GM12878 (cell line): ENCODE data around the gene DIPK2A. TPM values are rescaled to one million over a fixed set of nuclear protein-coding genes. Genes with fewer than 3 reads are reported as not detected.

Source experiments
- ATAC-seq: fragments of 200-7000 bp; cut with Tn5 transposase; 3 replicates; pipeline ENCODE4 v1.9.1; 2020; ENCODE audit warnings: mild to moderate bottlenecking, moderate library complexity
- BruUV-seq: library from RNA; stranded (reverse); fragments of 400-500 nt; replicated peaks from 2 replicates; lab custom pipeline; 2021; lab: Mats Ljungman, UMichigan
- CTCF ChIA-PET: fragments of 300-600 bp; sonication (Branson Sonifier 250); formaldehyde crosslinking; extraction: SDS; loops from one replicate; lab custom pipeline; 2021; ENCODE audit warnings: inconsistent platforms; lab: Yijun Ruan, JAX
- POLR2A ChIA-PET: fragments of 350-600 bp; formaldehyde crosslinking; extraction: SDS; loops from one replicate; lab custom pipeline; 2021; ENCODE audit warnings: inconsistent platforms; lab: Charles Lee
- RAD21 ChIA-PET: fragments of 300-600 bp; sonication (Branson Sonifier 250); formaldehyde crosslinking; loops from one replicate; lab custom pipeline; 2023; ENCODE audit warnings: antibody characterized with exemption; ENCODE audit not compliant: unreplicated experiment; lab: Charles Lee
- SMC1A ChIA-PET: fragments of 300-600 bp; sonication (Branson Sonifier 250); formaldehyde crosslinking; loops from one replicate; lab custom pipeline; 2023; ENCODE audit not compliant: unreplicated experiment, uncharacterized antibody; lab: Charles Lee
- DNase-seq: peaks from one replicate; pipeline ENCODE4 v3.0.0-alpha.2; 2011; ENCODE audit warnings: low read depth, low spot score
- FAIRE-seq: peaks from 3 replicates; lab custom pipeline; 2011; peaks lifted over from hg19 to GRCh38; lab: Jason Lieb, UNC
- H2AFZ ChIP-seq: 2 replicates; pipeline ENCODE4 v1.6.0; 2011; ENCODE audit warnings: low read depth, low read length, control low read depth; ENCODE audit not compliant: control insufficient read depth
- H3K27ac ChIP-seq: 2 replicates; pipeline ENCODE4 v1.5.1; 2011; ENCODE audit warnings: control low read depth; ENCODE audit not compliant: control insufficient read depth, insufficient read depth
- H3K27me3 ChIP-seq, 2 experiments: replicated peaks in 1 of 2; 2 replicates each; pipeline versions ENCODE4 v1.6.0 to v1.6.1; 2011; ENCODE audit warnings: low read length in 1 of 2; ENCODE audit not compliant: control insufficient read depth in 2 of 2, insufficient read depth in 2 of 2
- H3K36me3 ChIP-seq, 2 experiments: 2 replicates each; pipeline ENCODE4 v1.5.1; 2011; ENCODE audit warnings: low read length in 1 of 2; ENCODE audit not compliant: control insufficient read depth in 2 of 2, insufficient read depth in 2 of 2
- H3K4me1 ChIP-seq: 2 replicates; pipeline ENCODE4 v1.6.1; 2011; ENCODE audit warnings: mild to moderate bottlenecking, low read length, moderate library complexity, mixed read lengths; ENCODE audit not compliant: control insufficient read depth, insufficient read depth
- H3K4me2 ChIP-seq: 2 replicates; pipeline ENCODE4 v1.6.0; 2011; ENCODE audit warnings: control low read depth; ENCODE audit not compliant: control insufficient read depth, insufficient read depth
- H3K4me3 ChIP-seq: fragments of 200-600 bp; sonication (generic); 2 replicates; pipeline ENCODE4 v1.5.1; 2016
- H3K79me2 ChIP-seq: 2 replicates; pipeline ENCODE4 v1.6.0; 2011; ENCODE audit warnings: low read length; ENCODE audit not compliant: control insufficient read depth, insufficient read depth
- H3K9ac ChIP-seq: 2 replicates; pipeline ENCODE4 v1.8.0; 2011; ENCODE audit warnings: low read length, control low read depth, mixed read lengths; ENCODE audit not compliant: control insufficient read depth, insufficient read depth
- H3K9me3 ChIP-seq: replicated peaks from 3 replicates; pipeline ENCODE4 v1.5.1; 2011; ENCODE audit warnings: mild to moderate bottlenecking, low read length; ENCODE audit not compliant: control insufficient read depth, insufficient read depth
- H4K20me1 ChIP-seq: 2 replicates; pipeline ENCODE4 v1.6.0; 2011; ENCODE audit not compliant: control insufficient read depth, insufficient read depth
- ESRRA ChIP-seq: IDR thresholded peaks from 2 replicates; pipeline ENCODE4 v1.6.1; 2012; ENCODE audit warnings: mild to moderate bottlenecking, low read length, improper control_type of control experiment
- GATAD2B ChIP-seq: fragments of 450-650 bp; conservative IDR thresholded peaks from 2 replicates; pipeline ENCODE4 v1.6.1; 2017; ENCODE audit warnings: low read depth, mild to moderate bottlenecking, moderate library complexity
- IRF4 ChIP-seq: IDR thresholded peaks from 2 replicates; pipeline ENCODE4 v1.6.1; 2011; ENCODE audit warnings: low read depth, low read length
- JUNB ChIP-seq: IDR thresholded peaks from 2 replicates; pipeline ENCODE4 v1.6.1; 2016; ENCODE audit warnings: antibody characterized with exemption, mild to moderate bottlenecking
- NR2C1 ChIP-seq: fragments of 450-650 bp; IDR thresholded peaks from 2 replicates; pipeline ENCODE4 v1.6.1; 2017; ENCODE audit warnings: antibody characterized with exemption, mild to moderate bottlenecking, moderate library complexity
- PML ChIP-seq: IDR thresholded peaks from 2 replicates; pipeline ENCODE4 v1.6.1; 2012; ENCODE audit warnings: low read length, inconsistent platforms
- POLR2AphosphoS5 ChIP-seq: IDR thresholded peaks from 2 replicates; pipeline ENCODE4 v1.6.1; 2011; ENCODE audit warnings: mild to moderate bottlenecking, low read length, inconsistent platforms
- TCF12 ChIP-seq: IDR thresholded peaks from 2 replicates; pipeline ENCODE4 v1.6.1; 2011; ENCODE audit warnings: low read depth, mild to moderate bottlenecking, low read length
- WGBS: methylation state at CpG from one replicate; pipeline ENCODE4 v1.1.6; 2016; ENCODE audit warnings: low lambda C conversion rate; ENCODE audit not compliant: insufficient replicate concordance, insufficient coverage; ENCODE audit errors: missing lambda C conversion rate; 5-methylcytosine and 5-hydroxymethylcytosine counted together
- in situ Hi-C: fragments of 300-500 bp; cut with MboI; formaldehyde crosslinking; loops from 9 replicates; pipeline ENCODE4 v1.14.3; 2018; ENCODE audit warnings: mixed read lengths
- intact Hi-C: fragments of 100-400 bp; cut with micrococcal nuclease; formaldehyde crosslinking; loops from one replicate; pipeline ENCODE4 v1.14.2; 2022; ENCODE audit not compliant: unreplicated experiment
- polyA plus RNA-seq, 11 experiments: library from polyadenylated mRNA; depleted of rRNA in 4 of 11; unstranded in 6 of 11; stranded (reverse) in 5 of 11; fragments of >200 nt; fragmentation: Nextera tagmentation in 4 of 11; fragmentation: Illumina TruSeq in 1 of 11; extraction: Ambion mirVana in 4 of 11; extraction: Trizol in 1 of 11; gene quantifications; 1 replicate in 1 of 11; 2 replicates in 10 of 11; pipeline versions ENCODE4 v1.2.1 to v1.2.3, GENCODE V29; 2011 to 2016; ENCODE audit warnings: inconsistent platforms in 2 of 11, missing spikeins in 2 of 11, low read depth in 1 of 11
- total RNA-seq, 4 experiments: library from RNA; depleted of rRNA in 3 of 4; stranded (reverse); fragments of >200 nt in 3 of 4; fragmentation: Illumina TruSeq in 1 of 4; extraction: Trizol in 1 of 4; gene quantifications; 2 replicates each; pipeline versions ENCODE4 v1.2.1 to v1.2.3, GENCODE V29; 2013 to 2021
- TF ChIP-seq, protein P1 (sequence below): fragments of 450-650 bp; formaldehyde crosslinking; IDR thresholded peaks from 2 replicates; pipeline ENCODE4 v1.4.0; 2022; ENCODE audit warnings: mild to moderate bottlenecking, moderate library complexity
- TF ChIP-seq, protein P2 (sequence below): IDR thresholded peaks from 2 replicates; pipeline ENCODE4 v1.6.1; 2011; ENCODE audit warnings: low read depth, mild to moderate bottlenecking, low read length, moderate library complexity, borderline replicate concordance; ENCODE audit errors: extremely low read depth
- TF ChIP-seq, protein P3 (sequence below): fragments of 450-650 bp; IDR thresholded peaks from 2 replicates; pipeline ENCODE4 v1.6.1; 2016; ENCODE audit warnings: mild to moderate bottlenecking
- TF ChIP-seq, protein P4 (sequence below), 3 experiments: IDR thresholded peaks in 2 of 3; conservative IDR thresholded peaks in 1 of 3; 2 replicates each; pipeline ENCODE4 v1.5.1; 2011; ENCODE audit warnings: low read depth in 3 of 3, low read length in 3 of 3, mild to moderate bottlenecking in 3 of 3, control low read depth in 2 of 3, moderate library complexity in 2 of 3, inconsistent platforms in 1 of 3, mixed read lengths in 1 of 3; ENCODE audit not compliant: control insufficient read depth in 2 of 3, insufficient read depth in 1 of 3; ENCODE audit errors: extremely low read depth in 1 of 3
- TF ChIP-seq, protein P5 (sequence below): fragments of 450-650 bp; formaldehyde crosslinking; IDR thresholded peaks from 2 replicates; pipeline ENCODE4 v1.5.0; 2022; ENCODE audit warnings: mild to moderate bottlenecking, missing genetic modification characterization

The DIPK2A gene
- total and polyA plus RNA-seq, 10 of the 15 experiments (the other 5 are each of a cell fraction or from before 2014, with no cell fraction given): 4.6 to 36.4 (median 15.0) TPM

DNA sequence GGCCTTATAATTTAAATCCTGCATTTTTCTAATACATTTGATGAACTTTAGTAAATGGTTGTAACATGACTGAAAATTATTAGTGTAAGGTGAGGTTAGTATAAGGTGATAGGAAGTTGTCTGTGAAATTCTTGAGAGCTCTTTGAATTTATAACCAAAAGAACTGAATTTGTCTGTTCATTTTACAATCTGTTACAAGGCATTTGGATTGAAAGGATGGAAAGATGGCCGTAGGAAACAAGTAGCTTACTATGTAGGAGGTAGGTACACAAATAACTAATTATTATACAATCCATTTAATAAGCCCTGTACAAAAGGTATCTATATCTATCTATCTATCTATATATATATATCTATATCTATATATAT lies 6.6 kb downstream of the DIPK2A start:
- H3K9me3 ChIP-seq: peaks cover 9% of the 10 kb centered on the region
- in situ Hi-C loops: loop anchor here (10.0 kb wide), 1 partner anchor 457 kb away; no protein-coding TSS in a partner anchor
- 0 out of 4 replicates have a peak, but pooled peaks cover 0 to 2% of the 10 kb centered on the region in 2 experiments for H3K36me3 ChIP-seq
- no peaks in the 10 kb centered on the region for H4K20me1 ChIP-seq
- H3K27ac ChIP-seq: peak overlapping the region; percentile 72
- intact Hi-C loops: loop anchor here (10.0 kb wide), 2 partner anchors 517 to 607 kb away; no protein-coding TSS in a partner anchor
- ATAC-seq (no peak), DNase-seq (no peak), FAIRE-seq (no peak)
- ChIA-PET SMC1A (interaction anchor here (0.7 to 5.4 kb wide), 2 partner anchors 53 to 189 kb away, joined by 3 to 53 read pairs; no protein-coding TSS in a partner anchor), CTCF (interaction anchor here (1.1 kb wide), 1 partner anchor 93 kb away, joined by 6 read pairs; no protein-coding TSS in a partner anchor), POLR2A (no interaction called here), RAD21 (interaction anchor here (1.1 to 1.9 kb wide), 2 partner anchors 51 to 53 kb away, joined by 4 read pairs; no protein-coding TSS in a partner anchor)
- H3K4me2 ChIP-seq: peak overlapping the region; percentile 86; the same call in 1 of the 2 replicates
- peaks cover 90% of the 10 kb centered on the region for H3K79me2 ChIP-seq
- H2AFZ ChIP-seq: no peak overlapping the region
- H3K4me1 ChIP-seq: no peaks in the 10 kb centered on the region
- peak overlapping the region; percentile 70 for H3K4me3 ChIP-seq
- no peaks in the 10 kb centered on the region for H3K27me3 ChIP-seq
- WGBS: 8% methylated on average over 1 of the region's 1 CpG
- peak overlapping the region; percentile 51; the same call in 1 of the 2 replicates for H3K9ac ChIP-seq
- no TSS peak for BruUV-seq
- TF ChIP-seq NR2C1: no peak
- no peak for TF ChIP-seq IRF4
- TF ChIP-seq GATAD2B: no peak
- TF ChIP-seq JUNB: no peak
- TF ChIP-seq, protein P1, sequence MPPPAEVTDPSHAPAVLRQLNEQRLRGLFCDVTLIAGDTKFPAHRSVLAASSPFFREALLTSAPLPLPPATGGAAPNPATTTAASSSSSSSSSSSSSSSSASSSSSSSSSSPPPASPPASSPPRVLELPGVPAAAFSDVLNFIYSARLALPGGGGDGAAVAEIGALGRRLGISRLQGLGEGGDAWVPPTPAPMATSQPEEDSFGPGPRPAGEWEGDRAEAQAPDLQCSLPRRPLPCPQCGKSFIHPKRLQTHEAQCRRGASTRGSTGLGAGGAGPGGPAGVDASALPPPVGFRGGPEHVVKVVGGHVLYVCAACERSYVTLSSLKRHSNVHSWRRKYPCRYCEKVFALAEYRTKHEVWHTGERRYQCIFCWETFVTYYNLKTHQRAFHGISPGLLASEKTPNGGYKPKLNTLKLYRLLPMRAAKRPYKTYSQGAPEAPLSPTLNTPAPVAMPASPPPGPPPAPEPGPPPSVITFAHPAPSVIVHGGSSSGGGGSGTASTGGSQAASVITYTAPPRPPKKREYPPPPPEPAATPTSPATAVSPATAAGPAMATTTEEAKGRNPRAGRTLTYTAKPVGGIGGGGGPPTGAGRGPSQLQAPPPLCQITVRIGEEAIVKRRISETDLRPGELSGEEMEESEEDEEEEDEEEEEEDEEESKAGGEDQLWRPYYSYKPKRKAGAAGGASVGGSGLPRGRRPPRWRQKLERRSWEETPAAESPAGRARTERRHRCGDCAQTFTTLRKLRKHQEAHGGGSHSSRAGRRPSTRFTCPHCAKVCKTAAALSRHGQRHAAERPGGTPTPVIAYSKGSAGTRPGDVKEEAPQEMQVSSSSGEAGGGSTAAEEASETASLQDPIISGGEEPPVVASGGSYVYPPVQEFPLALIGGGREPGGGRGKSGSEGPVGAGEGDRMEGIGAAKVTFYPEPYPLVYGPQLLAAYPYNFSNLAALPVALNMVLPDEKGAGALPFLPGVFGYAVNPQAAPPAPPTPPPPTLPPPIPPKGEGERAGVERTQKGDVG (CRISPR knock-in tag): no peak
- no peak for TF ChIP-seq POLR2AphosphoS5
- TF ChIP-seq ESRRA: no peak
- TF ChIP-seq PML: no peak
- TF ChIP-seq, protein P2, sequence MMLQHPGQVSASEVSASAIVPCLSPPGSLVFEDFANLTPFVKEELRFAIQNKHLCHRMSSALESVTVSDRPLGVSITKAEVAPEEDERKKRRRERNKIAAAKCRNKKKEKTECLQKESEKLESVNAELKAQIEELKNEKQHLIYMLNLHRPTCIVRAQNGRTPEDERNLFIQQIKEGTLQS: no peak
- TF ChIP-seq, protein P3, sequence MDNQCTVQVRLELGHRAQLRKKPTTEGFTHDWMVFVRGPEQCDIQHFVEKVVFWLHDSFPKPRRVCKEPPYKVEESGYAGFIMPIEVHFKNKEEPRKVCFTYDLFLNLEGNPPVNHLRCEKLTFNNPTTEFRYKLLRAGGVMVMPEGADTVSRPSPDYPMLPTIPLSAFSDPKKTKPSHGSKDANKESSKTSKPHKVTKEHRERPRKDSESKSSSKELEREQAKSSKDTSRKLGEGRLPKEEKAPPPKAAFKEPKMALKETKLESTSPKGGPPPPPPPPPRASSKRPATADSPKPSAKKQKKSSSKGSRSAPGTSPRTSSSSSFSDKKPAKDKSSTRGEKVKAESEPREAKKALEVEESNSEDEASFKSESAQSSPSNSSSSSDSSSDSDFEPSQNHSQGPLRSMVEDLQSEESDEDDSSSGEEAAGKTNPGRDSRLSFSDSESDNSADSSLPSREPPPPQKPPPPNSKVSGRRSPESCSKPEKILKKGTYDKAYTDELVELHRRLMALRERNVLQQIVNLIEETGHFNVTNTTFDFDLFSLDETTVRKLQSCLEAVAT: no peak
- no peak for TF ChIP-seq TCF12
- TF ChIP-seq, protein P4, sequence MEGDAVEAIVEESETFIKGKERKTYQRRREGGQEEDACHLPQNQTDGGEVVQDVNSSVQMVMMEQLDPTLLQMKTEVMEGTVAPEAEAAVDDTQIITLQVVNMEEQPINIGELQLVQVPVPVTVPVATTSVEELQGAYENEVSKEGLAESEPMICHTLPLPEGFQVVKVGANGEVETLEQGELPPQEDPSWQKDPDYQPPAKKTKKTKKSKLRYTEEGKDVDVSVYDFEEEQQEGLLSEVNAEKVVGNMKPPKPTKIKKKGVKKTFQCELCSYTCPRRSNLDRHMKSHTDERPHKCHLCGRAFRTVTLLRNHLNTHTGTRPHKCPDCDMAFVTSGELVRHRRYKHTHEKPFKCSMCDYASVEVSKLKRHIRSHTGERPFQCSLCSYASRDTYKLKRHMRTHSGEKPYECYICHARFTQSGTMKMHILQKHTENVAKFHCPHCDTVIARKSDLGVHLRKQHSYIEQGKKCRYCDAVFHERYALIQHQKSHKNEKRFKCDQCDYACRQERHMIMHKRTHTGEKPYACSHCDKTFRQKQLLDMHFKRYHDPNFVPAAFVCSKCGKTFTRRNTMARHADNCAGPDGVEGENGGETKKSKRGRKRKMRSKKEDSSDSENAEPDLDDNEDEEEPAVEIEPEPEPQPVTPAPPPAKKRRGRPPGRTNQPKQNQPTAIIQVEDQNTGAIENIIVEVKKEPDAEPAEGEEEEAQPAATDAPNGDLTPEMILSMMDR (IDR thresholded peaks at IDR 0.05 in 2 of 3, conservative IDR thresholded peaks at IDR 0.05 in 1 of 3; ENCODE audit: control insufficient read depth in 2 of 3, extremely low read depth in 1 of 3, insufficient read depth in 1 of 3, low read depth in 3 of 3, low read length in 3 of 3): no peak
- TF ChIP-seq, protein P5, sequence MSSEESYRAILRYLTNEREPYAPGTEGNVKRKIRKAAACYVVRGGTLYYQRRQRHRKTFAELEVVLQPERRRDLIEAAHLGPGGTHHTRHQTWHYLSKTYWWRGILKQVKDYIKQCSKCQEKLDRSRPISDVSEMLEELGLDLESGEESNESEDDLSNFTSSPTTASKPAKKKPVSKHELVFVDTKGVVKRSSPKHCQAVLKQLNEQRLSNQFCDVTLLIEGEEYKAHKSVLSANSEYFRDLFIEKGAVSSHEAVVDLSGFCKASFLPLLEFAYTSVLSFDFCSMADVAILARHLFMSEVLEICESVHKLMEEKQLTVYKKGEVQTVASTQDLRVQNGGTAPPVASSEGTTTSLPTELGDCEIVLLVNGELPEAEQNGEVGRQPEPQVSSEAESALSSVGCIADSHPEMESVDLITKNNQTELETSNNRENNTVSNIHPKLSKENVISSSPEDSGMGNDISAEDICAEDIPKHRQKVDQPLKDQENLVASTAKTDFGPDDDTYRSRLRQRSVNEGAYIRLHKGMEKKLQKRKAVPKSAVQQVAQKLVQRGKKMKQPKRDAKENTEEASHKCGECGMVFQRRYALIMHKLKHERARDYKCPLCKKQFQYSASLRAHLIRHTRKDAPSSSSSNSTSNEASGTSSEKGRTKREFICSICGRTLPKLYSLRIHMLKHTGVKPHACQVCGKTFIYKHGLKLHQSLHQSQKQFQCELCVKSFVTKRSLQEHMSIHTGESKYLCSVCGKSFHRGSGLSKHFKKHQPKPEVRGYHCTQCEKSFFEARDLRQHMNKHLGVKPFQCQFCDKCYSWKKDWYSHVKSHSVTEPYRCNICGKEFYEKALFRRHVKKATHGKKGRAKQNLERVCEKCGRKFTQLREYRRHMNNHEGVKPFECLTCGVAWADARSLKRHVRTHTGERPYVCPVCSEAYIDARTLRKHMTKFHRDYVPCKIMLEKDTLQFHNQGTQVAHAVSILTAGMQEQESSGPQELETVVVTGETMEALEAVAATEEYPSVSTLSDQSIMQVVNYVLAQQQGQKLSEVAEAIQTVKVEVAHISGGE (CRISPR knock-in tag): no peak
